Bone marrow (tissue), 2 donors: ENCODE data around the gene MTPN.
A peak's percentile ranks its signal among the peaks of the same experiment; 100 is the strongest.

Source experiments
- DNase-seq, 2 donors: peaks; one replicate each; lab custom pipeline; 2025; lab: John Stamatoyannopoulos, UW

MTPN gene

DNA sequence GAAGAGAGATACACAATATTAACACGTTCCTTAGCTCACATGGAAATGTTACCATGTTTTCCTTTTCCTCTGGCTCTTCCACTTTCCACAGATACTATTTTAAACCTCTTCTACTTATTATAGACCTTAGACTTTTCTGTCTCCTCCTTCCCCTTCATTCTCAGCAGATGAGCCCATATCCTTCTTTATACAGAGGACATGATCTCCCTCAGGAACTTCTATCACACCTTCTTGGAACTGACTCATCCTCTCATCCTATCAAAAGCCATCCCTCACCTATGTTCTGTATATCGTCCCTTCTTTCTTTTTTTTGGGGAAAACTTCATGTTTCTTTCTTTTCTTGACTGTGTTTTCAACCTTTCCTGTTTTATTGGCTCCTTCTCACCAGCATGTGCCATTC lies 20.8 kb downstream of the MTPN start:
- DNase-seq, result no peak

DNA sequence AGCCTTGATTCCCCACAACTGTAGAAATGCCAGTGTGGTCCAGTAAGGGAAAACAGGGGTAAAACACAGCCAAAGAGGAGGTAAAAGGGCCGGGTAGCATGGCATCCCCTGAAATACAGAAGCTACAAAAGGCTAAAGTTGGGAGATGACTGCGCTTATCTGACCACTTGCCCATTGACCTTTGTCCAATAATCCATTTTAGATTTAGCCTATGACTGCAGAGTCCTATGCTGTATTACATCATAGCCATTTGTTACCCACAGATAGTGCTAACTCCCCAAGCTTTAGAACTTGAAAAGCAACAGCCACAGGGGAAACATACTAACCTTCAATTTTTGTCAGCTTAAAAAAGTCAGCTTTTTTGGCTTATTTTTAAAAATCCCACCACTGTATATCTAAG lies 26.2 kb downstream of the MTPN start:
- no peak for DNase-seq

DNA sequence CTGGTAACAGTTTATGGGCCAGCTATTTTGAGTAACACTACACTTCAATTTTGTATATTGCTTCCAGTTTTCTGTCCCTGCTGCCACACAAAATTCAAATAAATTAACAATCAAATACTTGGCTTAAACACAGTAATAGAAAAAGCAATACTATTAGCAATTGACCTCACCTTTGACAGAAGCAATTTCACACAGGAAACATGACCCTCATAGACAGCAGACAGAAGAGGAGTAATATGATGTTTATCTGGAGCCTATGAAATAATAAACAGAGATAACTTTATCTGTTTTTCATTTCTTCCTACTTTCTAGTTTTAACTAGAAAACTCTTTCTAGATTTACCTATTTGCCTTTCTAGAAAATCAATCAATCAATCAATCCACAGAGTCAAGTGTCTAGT lies 26.7 kb downstream of the MTPN start:
- DNase-seq, result no peak

GRCh38 chr7:135946289-135947055 lies 30.7 kb downstream of the MTPN start:
- no peak for DNase-seq

GRCh38 chr7:135944753-135945152 lies 32.4 kb downstream of the MTPN start:
- DNase-seq, result no peak

GRCh38 chr7:135943134-135943879 lies 33.9 kb downstream of the MTPN start:
- DNase-seq, result peak in 1 of 2 donors; percentile 26

DNA sequence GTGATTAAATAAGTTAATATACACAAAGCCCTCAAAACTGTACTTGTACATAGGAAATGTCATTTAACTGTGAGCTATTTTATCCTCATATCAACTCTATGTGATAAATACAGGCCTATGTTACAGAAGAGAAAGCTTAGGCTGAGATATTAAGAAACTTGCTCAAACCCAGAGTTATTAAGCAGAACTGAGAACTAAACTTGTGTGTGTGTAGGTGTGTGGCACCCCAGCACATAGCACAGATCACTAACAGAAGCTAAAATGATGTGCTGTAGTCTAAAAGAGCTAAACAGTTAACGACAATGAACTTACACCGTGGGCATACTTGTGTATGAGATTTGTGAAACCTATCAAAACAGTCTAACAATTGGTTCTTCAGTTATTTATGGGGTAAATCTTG lies 34.5 kb downstream of the MTPN start:
- no peak for DNase-seq

DNA sequence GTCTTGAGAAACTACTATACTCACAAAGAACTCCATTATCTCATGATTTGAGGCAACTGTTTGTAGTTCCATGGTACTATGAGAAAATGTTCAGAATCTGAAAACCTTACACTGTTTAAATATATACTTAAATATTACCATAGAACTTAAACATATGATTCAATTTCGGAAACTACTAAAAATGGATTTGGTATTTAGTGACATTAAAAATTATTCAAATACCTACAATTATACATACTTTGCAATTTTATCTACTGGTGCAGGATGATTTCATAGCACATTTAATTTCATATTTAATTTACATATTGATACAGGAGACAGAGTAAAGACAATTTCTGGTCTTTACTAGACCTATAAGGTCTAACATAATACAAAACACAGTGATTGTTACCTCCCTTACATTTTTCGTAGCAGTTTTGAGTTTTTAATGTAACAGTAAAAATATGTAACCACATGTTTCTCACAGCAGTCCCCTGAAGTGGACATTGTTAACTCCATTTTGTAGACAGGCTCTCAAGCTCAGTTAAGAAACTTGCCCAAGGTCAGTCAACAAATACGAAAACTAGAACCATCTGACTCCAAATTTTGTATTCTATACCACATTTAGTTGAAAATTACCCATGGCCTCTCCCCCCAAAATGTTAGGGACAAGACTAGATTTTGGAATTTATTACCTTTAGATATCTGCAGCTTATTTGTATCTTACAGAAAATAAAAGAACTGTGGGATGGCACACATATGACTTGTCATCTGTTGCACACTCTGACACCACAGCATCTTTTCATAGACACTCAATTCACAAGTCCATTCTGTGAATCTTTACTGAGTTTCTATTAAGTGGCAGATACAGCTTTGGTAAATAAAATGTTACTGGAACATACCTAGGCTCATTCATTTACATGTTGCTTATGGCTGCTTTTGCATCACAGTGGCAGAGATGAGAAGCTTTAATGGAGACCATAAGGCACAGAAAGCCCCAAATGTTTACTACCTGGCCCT lies 36.8 kb downstream of the MTPN start:
- DNase-seq, result no peak

DNA sequence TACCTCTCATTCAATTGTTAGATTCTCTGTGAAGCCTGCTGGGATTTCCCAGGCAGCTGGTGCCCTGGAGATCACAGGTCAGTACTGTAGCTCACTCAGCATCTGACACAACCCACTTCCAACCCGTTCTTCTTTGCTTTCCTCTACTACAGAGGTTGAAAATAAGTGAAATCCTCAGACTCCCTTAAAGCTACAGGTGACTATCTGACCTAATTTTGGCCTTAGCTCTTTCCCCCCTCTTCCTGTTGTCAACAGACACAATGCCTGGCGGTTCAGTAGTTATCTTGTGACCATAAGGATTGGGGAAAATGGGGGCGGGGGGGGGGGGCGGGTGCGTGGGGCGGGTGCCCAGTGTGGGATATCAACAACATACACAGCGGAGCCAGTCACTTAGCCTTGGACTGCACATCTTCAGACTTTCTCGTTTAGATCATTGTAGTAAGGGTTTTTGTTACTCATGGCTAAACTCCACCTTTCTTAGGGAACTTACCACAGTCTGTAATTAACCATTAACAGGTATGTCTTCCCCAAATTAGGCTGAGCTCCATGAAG lies 37.8 kb downstream of the MTPN start:
- no peak for DNase-seq

DNA sequence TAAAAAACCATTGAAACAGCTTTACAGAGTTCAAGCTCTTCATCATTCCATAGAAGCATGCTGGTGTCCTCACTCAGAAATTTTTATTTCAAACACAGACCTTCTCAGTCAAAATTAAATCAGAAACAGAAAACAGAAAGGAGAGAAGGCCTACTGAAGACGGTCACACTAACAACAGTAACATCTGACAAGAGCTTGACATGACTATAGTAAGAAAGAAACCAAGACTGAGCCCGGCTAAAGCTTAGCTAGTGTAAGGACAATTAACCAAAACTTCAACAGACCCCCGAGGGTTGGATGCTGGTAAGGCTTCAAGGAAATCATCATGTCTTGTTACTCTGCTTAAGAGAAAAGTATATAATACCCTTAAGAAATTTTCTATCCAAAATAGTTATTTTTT lies 38.6 kb downstream of the MTPN start:
- no peak for DNase-seq

- no peak for DNase-seq
These were observed 39.1 kb downstream of the MTPN start for GRCh38 chr7:135938086-135938485.

DNA sequence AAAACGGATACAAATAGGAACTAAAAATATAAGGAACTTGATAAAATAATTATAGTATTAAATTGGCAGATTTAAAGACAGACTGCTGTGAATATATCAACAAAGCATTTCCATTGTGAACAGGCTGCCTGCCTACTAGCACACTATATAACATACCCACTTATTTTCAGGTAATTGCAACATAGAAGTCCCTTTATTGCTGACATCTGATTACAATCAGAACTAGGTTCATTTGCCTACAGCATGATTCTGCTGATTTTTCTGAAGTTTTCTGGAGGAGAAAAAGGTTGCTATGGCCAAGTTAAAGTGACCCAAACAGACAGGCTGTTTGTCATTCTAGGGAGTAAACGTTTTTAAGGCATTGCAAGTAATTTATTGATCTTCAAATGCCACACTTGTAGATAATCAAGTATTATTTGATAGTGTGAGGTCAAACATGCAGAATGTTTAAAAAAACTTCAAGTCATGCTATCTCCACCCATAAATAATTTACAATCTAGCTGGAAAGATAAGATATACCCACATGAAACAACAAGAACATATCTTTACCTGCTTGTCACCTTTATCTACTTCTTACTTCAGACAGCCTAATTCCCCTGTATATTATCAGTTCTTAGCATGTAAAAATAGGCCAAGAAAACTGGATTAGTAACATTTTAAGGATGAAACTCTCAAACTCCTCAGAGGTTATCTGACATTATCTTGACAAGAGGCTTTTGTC lies 40.5 kb downstream of the MTPN start:
- no peak for DNase-seq

DNA sequence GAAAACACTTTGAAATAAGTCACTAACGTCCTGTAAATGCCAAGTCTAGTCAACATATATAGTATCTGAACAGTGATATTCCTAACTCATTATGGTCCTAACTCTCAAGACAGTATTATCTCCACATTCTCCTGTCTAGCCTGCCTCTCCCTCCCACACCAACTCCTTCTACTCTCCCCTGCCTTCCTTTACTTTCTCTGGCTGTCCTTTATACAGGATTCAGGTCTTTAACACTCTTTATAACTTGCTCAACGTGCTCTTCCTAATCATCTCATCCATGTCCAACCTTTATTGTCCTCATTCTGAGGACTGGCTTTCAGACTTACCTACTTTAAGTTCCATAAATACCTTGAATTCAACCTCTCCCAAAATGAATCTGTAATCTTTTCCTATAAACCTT lies 42.5 kb downstream of the MTPN start:
- no peak for DNase-seq

GRCh38 chr7:135933509-135934188 lies 43.5 kb downstream of the MTPN start:
- no peak for DNase-seq

DNA sequence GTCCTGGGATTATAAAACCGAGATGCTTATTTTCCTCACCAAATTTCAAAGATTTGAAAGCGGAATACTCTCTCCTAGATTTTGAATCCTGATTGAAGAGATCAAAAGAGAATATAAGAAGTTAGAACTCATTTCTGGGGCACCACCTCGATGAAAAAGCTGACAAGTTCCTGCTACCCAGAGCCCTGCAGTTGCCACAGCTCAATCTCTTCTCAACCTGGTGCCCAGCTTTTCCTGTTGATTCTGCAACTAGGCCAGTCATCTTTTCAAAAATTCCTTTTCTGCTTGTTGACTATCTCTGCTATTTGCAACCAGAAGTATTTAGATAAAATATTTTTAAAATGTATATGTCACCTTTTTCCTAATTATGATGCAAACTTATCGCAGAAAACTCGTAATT lies 45.0 kb downstream of the MTPN start:
- no peak for DNase-seq

DNA sequence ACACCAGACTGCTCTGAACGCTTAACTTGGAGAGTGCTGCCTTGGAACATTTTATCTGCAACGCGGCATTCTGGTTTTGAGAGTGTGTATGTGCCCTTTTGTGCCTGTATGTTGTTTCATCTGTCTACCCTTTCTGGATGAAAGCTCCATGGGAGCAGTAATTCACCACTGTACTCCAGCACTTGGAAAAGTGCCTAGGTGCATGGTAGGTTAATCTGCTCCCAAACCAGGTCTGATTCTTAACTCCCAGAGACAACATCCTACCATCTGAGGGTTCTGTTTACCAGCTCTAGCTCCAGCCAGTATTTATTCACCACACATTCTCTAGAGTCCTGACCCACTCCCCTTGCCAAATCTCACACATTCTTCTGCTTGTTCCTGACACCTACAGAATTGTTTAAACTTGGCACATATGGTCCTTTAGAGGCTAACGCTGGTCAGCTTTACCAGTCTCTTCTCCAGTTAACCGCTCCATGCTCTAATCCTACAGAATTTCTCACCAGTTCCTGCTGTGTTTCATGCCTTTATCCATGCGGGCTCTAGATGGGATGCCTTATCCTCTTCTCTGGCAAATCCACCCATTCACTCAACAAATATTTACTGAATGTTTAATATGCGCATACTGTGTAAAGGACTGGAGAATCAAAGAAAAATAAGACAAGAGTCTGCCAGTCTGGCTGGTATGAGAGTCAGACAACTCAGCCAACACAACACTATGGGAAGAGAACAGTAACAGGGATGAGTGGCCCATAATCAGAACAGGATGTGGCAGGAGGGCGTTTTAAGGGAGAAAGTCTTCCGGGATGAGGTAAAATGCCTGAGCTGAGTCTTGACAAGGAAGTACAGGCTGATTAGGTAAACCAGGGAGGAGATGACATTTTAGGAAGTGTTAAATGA lies 46.3 kb downstream of the MTPN start:
- no peak for DNase-seq

DNA sequence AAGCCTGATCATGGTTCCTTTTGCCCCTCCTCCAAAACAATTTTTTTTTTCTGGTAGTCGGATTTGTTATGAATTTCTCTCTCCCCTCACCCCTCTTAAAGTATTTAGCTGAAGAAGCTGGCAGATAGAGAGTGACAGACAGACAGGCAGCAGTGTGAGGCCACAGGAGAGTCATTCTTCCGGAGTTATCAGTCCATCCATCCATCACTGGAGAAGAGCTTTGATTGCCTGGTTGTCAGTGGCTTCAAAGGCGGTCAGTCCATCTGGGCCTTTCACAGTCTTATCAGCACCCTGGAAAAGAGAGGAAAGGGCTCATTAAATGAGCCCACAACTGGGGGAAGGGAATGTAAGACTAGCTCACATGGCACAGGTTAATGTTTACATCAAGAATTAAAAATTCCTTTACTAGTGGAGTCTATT lies 47.4 kb downstream of the MTPN start:
- no peak for DNase-seq

DNA sequence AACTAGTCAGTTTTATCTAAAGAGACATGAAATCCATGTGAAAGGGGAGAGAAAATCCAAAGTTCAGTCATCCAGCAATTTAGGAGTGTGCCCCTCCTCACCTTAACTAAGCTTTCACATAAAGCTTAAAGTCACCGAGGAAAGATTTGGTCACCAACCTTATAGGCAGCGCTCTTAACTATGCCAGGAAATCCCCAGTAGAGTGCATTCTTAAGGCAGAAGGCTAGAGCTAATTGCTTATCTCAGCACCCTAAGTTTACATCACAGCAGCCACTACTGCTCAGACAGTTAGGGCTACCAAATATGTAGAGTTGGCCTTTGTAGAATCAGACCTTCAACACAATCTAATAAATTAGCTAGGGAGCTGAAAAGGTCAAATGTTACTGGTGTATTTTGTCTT lies 47.9 kb downstream of the MTPN start:
- no peak for DNase-seq

GRCh38 chr7:135928136-135928535 lies 49.0 kb downstream of the MTPN start:
- no peak for DNase-seq

DNA sequence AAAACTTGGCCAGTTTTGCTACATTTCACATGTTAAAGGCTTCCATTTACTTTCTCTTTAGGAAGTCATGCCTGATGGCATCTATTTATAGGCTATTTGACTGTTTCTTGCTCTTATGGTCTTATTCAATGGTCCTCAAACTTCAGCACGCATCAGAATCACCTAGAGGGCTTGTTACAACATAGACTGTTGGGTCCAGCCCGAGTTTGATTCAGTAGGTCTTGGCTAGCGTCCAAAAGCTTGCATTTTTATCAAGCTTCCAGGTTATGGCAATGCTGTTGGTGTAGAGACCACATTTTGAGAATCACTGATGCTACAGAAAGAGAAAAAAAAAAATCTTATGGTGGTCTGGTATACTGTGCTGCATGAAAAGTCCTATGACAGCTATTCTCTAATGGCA lies 51.9 kb downstream of the MTPN start:
- DNase-seq, result no peak
